Liver (tissue), 9 donors: Measurements from ENCODE around the gene LYZ. TPM values are rescaled to one million over a fixed set of nuclear protein-coding genes. Genes with fewer than 3 reads are reported as not detected.

Source experiments
- DNase-seq: peaks from one replicate; pipeline ENCODE4 v3.0.0-alpha.2; 2017; ENCODE audit warnings: low spot score
- H3K27ac ChIP-seq, 2 donors: one replicate each; pipeline ENCODE4 v1.7.0; 2013; ENCODE audit warnings: inconsistent platforms in 2 of 2, low read length in 2 of 2, control low read depth in 1 of 2, low read depth in 1 of 2, mild to moderate bottlenecking in 1 of 2
- H3K27me3 ChIP-seq, 4 donors: one replicate each; pipeline versions ENCODE4 v1.6.1 to v1.7.0; 2013; ENCODE audit warnings: low read length in 3 of 4, inconsistent platforms in 1 of 4, mild to moderate bottlenecking in 1 of 4, moderate library complexity in 1 of 4; ENCODE audit not compliant: control insufficient read depth in 4 of 4, insufficient read depth in 4 of 4
- H3K36me3 ChIP-seq, 4 donors: one replicate each; pipeline versions ENCODE4 v1.6.1 to v1.7.0; 2013; ENCODE audit warnings: low read length in 3 of 4, mild to moderate bottlenecking in 3 of 4, low read depth in 1 of 4, moderate library complexity in 1 of 4; ENCODE audit not compliant: control insufficient read depth in 4 of 4, insufficient read depth in 3 of 4
- H3K4me1 ChIP-seq, 4 donors: one replicate each; pipeline versions ENCODE4 v1.6.1 to v1.7.0; 2013; ENCODE audit warnings: low read length in 3 of 4, mild to moderate bottlenecking in 3 of 4, moderate library complexity in 1 of 4; ENCODE audit not compliant: control insufficient read depth in 4 of 4, insufficient read depth in 4 of 4
- H3K4me3 ChIP-seq, 3 donors: one replicate each; pipeline versions ENCODE4 v1.6.1 to v1.7.0; 2013; ENCODE audit warnings: low read length in 3 of 3, control low read depth in 1 of 3, low read depth in 1 of 3, mild to moderate bottlenecking in 1 of 3
- H3K9ac ChIP-seq, 2 donors: one replicate each; pipeline ENCODE4 v1.7.0; 2013; ENCODE audit warnings: low read length in 2 of 2, mild to moderate bottlenecking in 2 of 2, moderate library complexity in 2 of 2, control low read depth in 1 of 2, low read depth in 1 of 2
- H3K9me3 ChIP-seq, 4 donors: one replicate each; pipeline versions ENCODE4 v1.6.1 to v1.7.0; 2013; ENCODE audit warnings: low read length in 3 of 4; ENCODE audit not compliant: control insufficient read depth in 4 of 4
- FOXA2 ChIP-seq: IDR thresholded peaks from 2 replicates; pipeline ENCODE4 v1.6.1; 2016; ENCODE audit warnings: antibody characterized with exemption
- HNF4A ChIP-seq, 2 donors: conservative IDR thresholded peaks; 2 replicates each; pipeline ENCODE4 v1.6.1; 2016; ENCODE audit warnings: antibody characterized with exemption in 2 of 2, mild to moderate bottlenecking in 2 of 2
- HNF4G ChIP-seq: IDR thresholded peaks from 2 replicates; pipeline ENCODE4 v1.6.1; 2016; ENCODE audit warnings: antibody characterized with exemption
- JUND ChIP-seq, 2 donors: IDR thresholded peaks; 2 replicates each; pipeline ENCODE4 v1.6.1; 2016; ENCODE audit warnings: antibody characterized with exemption in 2 of 2
- RAD21 ChIP-seq, 2 donors: IDR thresholded peaks; 2 replicates each; pipeline ENCODE4 v1.6.1; 2016; ENCODE audit warnings: antibody characterized with exemption in 2 of 2, mild to moderate bottlenecking in 2 of 2
- RXRA ChIP-seq, 2 donors: IDR thresholded peaks; 2 replicates each; pipeline ENCODE4 v1.6.1; 2017 to 2018; ENCODE audit warnings: antibody characterized with exemption in 2 of 2, mild to moderate bottlenecking in 1 of 2
- SP1 ChIP-seq: IDR thresholded peaks from 2 replicates; pipeline ENCODE4 v1.6.1; 2018; ENCODE audit warnings: antibody characterized with exemption, mild to moderate bottlenecking
- TAF1 ChIP-seq: conservative IDR thresholded peaks from 2 replicates; pipeline ENCODE4 v1.6.1; 2016; ENCODE audit warnings: antibody characterized with exemption, mild to moderate bottlenecking
- YY1 ChIP-seq: IDR thresholded peaks from 2 replicates; pipeline ENCODE4 v1.6.1; 2016; ENCODE audit warnings: antibody characterized with exemption, mild to moderate bottlenecking
- ZBTB33 ChIP-seq: IDR thresholded peaks from 2 replicates; pipeline ENCODE4 v1.6.1; 2016; ENCODE audit warnings: antibody characterized with exemption
- WGBS: extraction: QIAGEN DNeasy Blood & Tissue Kit; methylation state at CpG from one replicate; pipeline ENCODE4 v1.1.7; 2013; 5-methylcytosine and 5-hydroxymethylcytosine counted together
- polyA plus RNA-seq, 2 donors: library from polyadenylated mRNA; stranded (reverse) in 1 of 2; unstranded in 1 of 2; fragments of 200-250 nt in 1 of 2; fragments of >200 nt in 1 of 2; fragmentation: Nextera tagmentation in 1 of 2; extraction: Ambion mirVana in 1 of 2; gene quantifications; one replicate each; pipeline versions ENCODE4 v1.2.1 to v1.2.3, GENCODE V29; 2013 to 2015
- total RNA-seq, 2 donors: library from RNA; depleted of rRNA; stranded (reverse); fragments of >200 nt; gene quantifications; one replicate each; pipeline ENCODE4 v1.2.3, GENCODE V29; 2014
- TF ChIP-seq, protein P1 (sequence below): IDR thresholded peaks from 2 replicates; pipeline ENCODE4 v1.6.1; 2016; ENCODE audit warnings: antibody characterized with exemption, mild to moderate bottlenecking
- TF ChIP-seq, protein P2 (sequence below): IDR thresholded peaks from 2 replicates; pipeline ENCODE4 v1.6.1; 2016; ENCODE audit warnings: antibody characterized with exemption
- TF ChIP-seq, protein P3 (sequence below): IDR thresholded peaks from 2 replicates; pipeline ENCODE4 v1.6.1; 2016; ENCODE audit warnings: antibody characterized with exemption
- donor health status: healthy.
- donor health status: healthy.
- donor health status: healthy.
- donor health status: healthy.
- donor health status: healthy.

The LYZ gene
- total and polyA plus RNA-seq, 4 donors: 11.5 to 141 (median 33.5) TPM

GRCh38 chr12:69331909-69332684 lies 16.1 kb upstream of the LYZ start:
- TF ChIP-seq, protein P1, sequence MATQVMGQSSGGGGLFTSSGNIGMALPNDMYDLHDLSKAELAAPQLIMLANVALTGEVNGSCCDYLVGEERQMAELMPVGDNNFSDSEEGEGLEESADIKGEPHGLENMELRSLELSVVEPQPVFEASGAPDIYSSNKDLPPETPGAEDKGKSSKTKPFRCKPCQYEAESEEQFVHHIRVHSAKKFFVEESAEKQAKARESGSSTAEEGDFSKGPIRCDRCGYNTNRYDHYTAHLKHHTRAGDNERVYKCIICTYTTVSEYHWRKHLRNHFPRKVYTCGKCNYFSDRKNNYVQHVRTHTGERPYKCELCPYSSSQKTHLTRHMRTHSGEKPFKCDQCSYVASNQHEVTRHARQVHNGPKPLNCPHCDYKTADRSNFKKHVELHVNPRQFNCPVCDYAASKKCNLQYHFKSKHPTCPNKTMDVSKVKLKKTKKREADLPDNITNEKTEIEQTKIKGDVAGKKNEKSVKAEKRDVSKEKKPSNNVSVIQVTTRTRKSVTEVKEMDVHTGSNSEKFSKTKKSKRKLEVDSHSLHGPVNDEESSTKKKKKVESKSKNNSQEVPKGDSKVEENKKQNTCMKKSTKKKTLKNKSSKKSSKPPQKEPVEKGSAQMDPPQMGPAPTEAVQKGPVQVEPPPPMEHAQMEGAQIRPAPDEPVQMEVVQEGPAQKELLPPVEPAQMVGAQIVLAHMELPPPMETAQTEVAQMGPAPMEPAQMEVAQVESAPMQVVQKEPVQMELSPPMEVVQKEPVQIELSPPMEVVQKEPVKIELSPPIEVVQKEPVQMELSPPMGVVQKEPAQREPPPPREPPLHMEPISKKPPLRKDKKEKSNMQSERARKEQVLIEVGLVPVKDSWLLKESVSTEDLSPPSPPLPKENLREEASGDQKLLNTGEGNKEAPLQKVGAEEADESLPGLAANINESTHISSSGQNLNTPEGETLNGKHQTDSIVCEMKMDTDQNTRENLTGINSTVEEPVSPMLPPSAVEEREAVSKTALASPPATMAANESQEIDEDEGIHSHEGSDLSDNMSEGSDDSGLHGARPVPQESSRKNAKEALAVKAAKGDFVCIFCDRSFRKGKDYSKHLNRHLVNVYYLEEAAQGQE: no peak
- TF ChIP-seq JUND (IDR thresholded peaks at IDR 0.05) (no peak), RAD21 (IDR thresholded peaks at IDR 0.05) (no peak)
- TF ChIP-seq, protein P2, sequence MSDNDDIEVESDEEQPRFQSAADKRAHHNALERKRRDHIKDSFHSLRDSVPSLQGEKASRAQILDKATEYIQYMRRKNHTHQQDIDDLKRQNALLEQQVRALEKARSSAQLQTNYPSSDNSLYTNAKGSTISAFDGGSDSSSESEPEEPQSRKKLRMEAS: no peak

DNA sequence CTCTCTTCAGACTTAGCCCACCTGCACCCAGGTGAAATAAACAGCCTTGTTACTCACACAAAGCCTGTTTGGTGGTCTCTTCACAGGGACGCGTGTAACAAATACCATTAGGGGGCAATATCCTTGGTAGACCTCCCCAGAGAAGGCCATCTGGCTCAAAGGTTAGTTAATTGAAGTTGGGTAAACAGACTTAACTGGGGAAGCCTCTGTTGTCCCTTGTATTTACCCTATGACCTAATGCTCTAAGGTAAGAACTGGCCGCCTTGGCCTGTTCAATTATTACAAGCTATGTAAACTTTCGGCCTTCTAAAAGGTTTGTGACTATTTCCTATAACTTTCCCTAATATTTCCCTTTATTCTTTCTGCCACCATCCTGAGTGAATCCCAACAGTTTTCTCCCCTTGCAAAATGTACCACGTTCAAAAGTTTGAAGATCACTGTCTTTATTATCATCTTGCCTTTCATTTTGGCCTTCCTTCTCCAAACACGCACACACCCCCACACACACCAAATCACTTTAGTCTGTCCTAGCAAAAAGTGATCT lies 15.3 kb upstream of the LYZ start:
- Histone ChIP-seq H3K9me3 (no peaks in the 10 kb centered on the region), H3K36me3 (no peaks in the 10 kb centered on the region), H3K4me3 (peak overlapping the region; percentile 11 to 51 (median 45)), H3K27me3 (no peaks in the 10 kb centered on the region), H3K9ac (peak overlapping the region; percentile 46 to 53), H3K27ac (peak overlapping the region; percentile 65 to 88), H3K4me1 (peaks cover 0 to 49% (median 23%) of the 10 kb centered on the region in 4 donors)
- DNase-seq: no peak
- TF ChIP-seq JUND (IDR thresholded peaks at IDR 0.05) (peak; percentile 81 to 90), FOXA2 (peak; percentile 73), HNF4G (peak; percentile 13), RXRA (IDR thresholded peaks at IDR 0.05) (peak; percentile 75 to 83), ZBTB33 (no peak), SP1 (peak; percentile 75), TAF1 (no peak), YY1 (no peak), HNF4A (conservative IDR thresholded peaks at IDR 0.05) (peak; percentile 67 to 72)
- TF ChIP-seq, protein P1: peak; percentile 16
- TF ChIP-seq, protein P3, sequence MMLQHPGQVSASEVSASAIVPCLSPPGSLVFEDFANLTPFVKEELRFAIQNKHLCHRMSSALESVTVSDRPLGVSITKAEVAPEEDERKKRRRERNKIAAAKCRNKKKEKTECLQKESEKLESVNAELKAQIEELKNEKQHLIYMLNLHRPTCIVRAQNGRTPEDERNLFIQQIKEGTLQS: peak; percentile 16
- TF ChIP-seq, protein P2: peak; percentile 77
- WGBS: 31% methylated on average over 6 of the region's 6 CpGs

More at GRCh38 chr12:69331909-69332684, 16.1 kb upstream of the LYZ start:
- H3K27ac ChIP-seq: peak overlapping the region; percentile 65 to 88
- peak overlapping the region; percentile 51 to 70 (median 69) for H3K4me3 ChIP-seq
- WGBS: 26% methylated on average over 20 of the region's 20 CpGs
- peak overlapping the region; percentile 83 to 86 for H3K9ac ChIP-seq
- no peaks in the 10 kb centered on the region for H3K36me3 ChIP-seq
- no peaks in the 10 kb centered on the region for H3K9me3 ChIP-seq
- DNase-seq: no peak
- H3K27me3 ChIP-seq: no peaks in the 10 kb centered on the region
- H3K4me1 ChIP-seq: peaks cover 0 to 42% (median 17%) of the 10 kb centered on the region in 4 donors
